Left lung (tissue), 10 donors: ENCODE measurements around the gene MAST4. TPM values are rescaled to one million over a fixed set of nuclear protein-coding genes. Genes with fewer than 3 reads are reported as not detected.

Experiments used
- ATAC-seq: fragments of 200-7000 bp; cut with Tn5 transposase; one replicate; pipeline ENCODE4 v1.9.1; 2020; ENCODE audit warnings: moderate library complexity
- DNase-seq, 4 donors: peaks; one replicate each; pipeline ENCODE4 v3.0.0-alpha.2; 2013 to 2020
- H3K27ac ChIP-seq, 2 donors: fragments of 200-600 bp; sonication (generic) in 1 of 2; one replicate each; pipeline versions ENCODE4 v1.5.0 to v1.8.0; 2020 to 2021
- H3K27me3 ChIP-seq, 2 donors: fragments of 200-600 bp; sonication (generic) in 1 of 2; one replicate each; pipeline versions ENCODE4 v1.5.0 to v1.8.0; 2020 to 2021
- H3K36me3 ChIP-seq, 2 donors: fragments of 200-600 bp; sonication (generic) in 1 of 2; one replicate each; pipeline versions ENCODE4 v1.5.0 to v1.8.0; 2020 to 2021
- H3K4me1 ChIP-seq, 2 donors: fragments of 200-600 bp; one replicate each; pipeline ENCODE4 v1.8.0; 2021
- H3K4me3 ChIP-seq, 2 donors: fragments of 200-600 bp; sonication (generic) in 1 of 2; one replicate each; pipeline versions ENCODE4 v1.5.0 to v1.8.0; 2020 to 2021; ENCODE audit warnings: mild to moderate bottlenecking in 1 of 2
- H3K9me3 ChIP-seq, 2 donors: fragments of 200-600 bp; sonication (generic) in 1 of 2; one replicate each; pipeline versions ENCODE4 v1.5.0 to v1.8.0; 2020 to 2021
- CTCF ChIP-seq, 2 donors: fragments of 200-600 bp; sonication (generic) in 1 of 2; IDR thresholded peaks; one replicate each; pipeline versions ENCODE4 v1.5.0 to v1.8.0; 2021; ENCODE audit warnings: antibody characterized with exemption in 2 of 2
- intact Hi-C, 2 donors: fragments of 100-400 bp; cut with DNase I; formaldehyde crosslinking; loops; one replicate each; pipeline versions ENCODE4 v1.11.2 to v1.14.2; 2022
- polyA plus RNA-seq, 6 donors: library from polyadenylated mRNA; unstranded; fragments of 120-200 nt; gene quantifications; one replicate each; pipeline ENCODE4 v1.2.1, GENCODE V29; 2013; ENCODE audit not compliant: insufficient read length in 6 of 6
- total RNA-seq, 2 donors: library from RNA; stranded (reverse); fragmentation: NEBNext Ultra II Directional; extraction: Animal tissue kit (Norgen Biotek cat#: 25700); gene quantifications; one replicate each; pipeline ENCODE4 v1.2.1, GENCODE V29; 2021
- donor health status: DM: no; HTN: yes; CAD: no.
- donor health status: DM: no; HTN: no; CAD: no.

Gene MAST4
- total and polyA plus RNA-seq, 8 donors, result 47.7 to 57.6 (median 53.0) TPM

GRCh38 chr5:66697796-66698564 is 101.8 kb downstream of the MAST4 start:
- no peak for TF ChIP-seq CTCF (IDR thresholded peaks at IDR 0.05)
- ATAC-seq, result no peak
- Histone ChIP-seq H3K27me3 (no peaks in the 10 kb centered on the region), H3K9me3 (no peaks in the 10 kb centered on the region), H3K27ac (no peak overlapping the region), H3K4me1 (no peaks in the 10 kb centered on the region), H3K36me3 (no peaks in the 10 kb centered on the region), H3K4me3 (no peak overlapping the region)
- intact Hi-C loops, result no loop called here
- DNase-seq, result peak in 1 of 4 donors; percentile 8

GRCh38 chr5:66701244-66701643 is 105.1 kb downstream of the MAST4 start:
- Histone ChIP-seq H3K4me3 (no peak overlapping the region), H3K27me3 (no peaks in the 10 kb centered on the region), H3K36me3 (no peaks in the 10 kb centered on the region), H3K9me3 (no peaks in the 10 kb centered on the region), H3K27ac (no peak overlapping the region), H3K4me1 (peaks cover 0 to 3% of the 10 kb centered on the region in 2 donors)
- TF ChIP-seq CTCF (IDR thresholded peaks at IDR 0.05), result no peak
- DNase-seq, result no peak
- no peak for ATAC-seq
- intact Hi-C loops, result no loop called here

GRCh38 chr5:66702426-66702825 is 106.2 kb downstream of the MAST4 start:
- Histone ChIP-seq H3K36me3 (no peaks in the 10 kb centered on the region), H3K27me3 (no peaks in the 10 kb centered on the region), H3K9me3 (no peaks in the 10 kb centered on the region), H3K27ac (no peak overlapping the region), H3K4me1 (peaks cover 0 to 3% of the 10 kb centered on the region in 2 donors), H3K4me3 (no peak overlapping the region)
- no peak for TF ChIP-seq CTCF (IDR thresholded peaks at IDR 0.05)
- DNase-seq (no peak), ATAC-seq (no peak)
- intact Hi-C loops, result no loop called here

- DNase-seq (peak in 2 of 4 donors; percentile 26 to 37), ATAC-seq (peak; percentile 71)
- H3K9me3 ChIP-seq, result no peaks in the 10 kb centered on the region
- H3K4me1 ChIP-seq, result peaks cover 0 to 3% of the 10 kb centered on the region in 2 donors
- H3K27ac ChIP-seq, result peak overlapping the region in 1 of 2 donors; percentile 40
- no peaks in the 10 kb centered on the region for H3K36me3 ChIP-seq
- no peak overlapping the region for H3K4me3 ChIP-seq
- no peak for TF ChIP-seq CTCF (IDR thresholded peaks at IDR 0.05)
- no peaks in the 10 kb centered on the region for H3K27me3 ChIP-seq
- intact Hi-C loops, result no loop called here
Observed at GRCh38 chr5:66704790-66705425, 108.7 kb downstream of the MAST4 start.

- Histone ChIP-seq H3K4me1 (peaks cover 0 to 3% of the 10 kb centered on the region in 2 donors), H3K4me3 (no peak overlapping the region), H3K9me3 (peaks cover 0 to 12% of the 10 kb centered on the region in 2 donors), H3K27me3 (no peaks in the 10 kb centered on the region), H3K36me3 (no peaks in the 10 kb centered on the region), H3K27ac (no peak overlapping the region)
- no peak for TF ChIP-seq CTCF (IDR thresholded peaks at IDR 0.05)
- DNase-seq (no peak), ATAC-seq (no peak)
- intact Hi-C loops, result no loop called here
Observed at GRCh38 chr5:66708368-66708767, 112.2 kb downstream of the MAST4 start.
